H54 (cell line): ENCODE data around the gene ZNF610.
"Not testable (repeated sequence)": the region's sequence is repeated elsewhere in the genome, so short reads cannot be mapped to it uniquely, and the experiment has no call there.

Source experiments
- DNase-seq: peaks from one replicate; pipeline ENCODE4 v3.0.0; 2011; ENCODE audit warnings: low spot score, mixed read lengths; ENCODE audit not compliant: insufficient read length
- FAIRE-seq: peaks from 3 replicates; lab custom pipeline; 2011; peaks lifted over from hg19 to GRCh38; lab: Jason Lieb, UNC
- POLR2A ChIP-seq: IDR thresholded peaks from 2 replicates; pipeline ENCODE4 v1.6.1; 2011; ENCODE audit warnings: low read depth, mild to moderate bottlenecking, low read length

ZNF610 gene

DNA sequence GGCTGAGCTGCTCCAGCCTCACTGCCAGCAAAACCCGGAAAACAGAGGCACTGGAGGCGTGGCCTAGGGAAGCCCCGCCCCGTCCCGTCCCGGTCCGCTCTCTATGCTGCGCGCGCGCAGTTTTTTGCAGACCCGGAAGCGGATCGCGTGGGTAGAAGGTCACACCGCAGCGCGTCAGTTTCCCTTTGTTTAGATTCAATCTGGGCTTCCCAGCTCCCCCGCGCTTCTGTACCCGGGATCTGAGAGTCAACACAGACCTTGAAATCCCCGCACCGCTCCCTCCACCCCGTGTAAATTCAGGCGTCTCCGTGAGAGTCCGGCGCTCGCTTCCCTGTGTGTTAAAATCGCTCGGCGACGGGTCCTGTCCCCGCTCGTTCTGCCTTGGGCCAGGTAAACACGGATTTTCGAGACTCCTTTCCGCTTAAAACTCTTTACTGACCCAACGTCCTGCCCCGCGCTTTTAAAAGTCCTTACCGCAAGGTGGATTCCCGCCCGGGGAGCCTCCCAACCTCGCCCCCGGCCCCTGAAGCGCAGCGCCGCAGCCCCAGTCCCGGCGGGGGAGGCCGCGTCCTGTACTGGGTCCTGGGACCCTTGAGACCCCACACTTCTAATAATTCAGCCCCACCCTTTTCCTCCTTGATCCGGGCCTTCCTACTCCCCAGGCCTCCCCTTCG, at the start of gene ZNF610:
TSS of gene ZNF610 (plus strand) at position 127 of the 674 bp plus-strand sequence. CDS start 12,930 bp downstream, outside the sequence.
- FAIRE-seq (no peak), DNase-seq (peak; percentile 68)
- no peak; the same call in 1 of the 2 replicates for TF ChIP-seq POLR2A

DNA sequence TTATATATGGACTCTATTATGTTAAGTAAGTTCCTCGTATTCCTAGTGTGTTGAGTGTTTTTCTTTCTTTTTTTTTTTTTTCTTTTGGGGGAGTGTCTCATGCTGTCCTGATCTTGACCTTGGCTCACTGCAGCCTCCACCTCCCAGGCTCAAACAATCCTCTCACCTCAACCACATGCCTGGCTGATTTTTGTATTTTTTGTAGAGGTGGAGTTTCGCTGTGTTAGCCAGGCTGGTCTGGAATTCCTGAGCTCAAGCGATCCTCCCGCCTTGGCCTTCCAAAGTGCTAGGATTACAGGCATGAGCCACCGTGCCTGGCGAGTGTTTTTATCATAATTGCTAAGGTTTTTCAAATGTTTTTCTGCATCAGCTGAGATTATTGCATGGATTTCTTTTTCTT, 49.8 kb upstream of the ZNF610 start:
- TF ChIP-seq POLR2A, result no peak
- DNase-seq (no peak), FAIRE-seq (no peak)

DNA sequence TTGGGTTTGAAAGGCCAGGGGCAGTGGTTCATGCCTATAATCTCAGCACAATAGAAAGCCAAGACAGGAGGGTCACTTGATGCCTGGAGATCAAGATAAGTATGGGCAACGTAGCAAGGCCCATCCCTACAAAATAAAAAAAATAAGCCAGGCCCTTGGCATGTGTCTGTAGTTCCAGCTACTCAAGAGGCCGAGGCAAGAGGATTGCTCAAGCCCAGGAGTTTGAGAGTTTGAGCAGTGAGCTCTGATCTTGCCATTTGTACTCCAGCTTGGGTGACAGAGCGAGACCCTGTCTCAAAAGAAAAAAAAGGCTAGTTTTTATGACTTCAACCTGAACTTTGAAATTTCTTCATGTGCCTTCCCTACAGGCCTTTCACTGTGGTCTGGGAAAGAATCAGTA, 44.3 kb upstream of the ZNF610 start:
- TF ChIP-seq POLR2A, result no peak
- DNase-seq (no peak), FAIRE-seq (no peak)

DNA sequence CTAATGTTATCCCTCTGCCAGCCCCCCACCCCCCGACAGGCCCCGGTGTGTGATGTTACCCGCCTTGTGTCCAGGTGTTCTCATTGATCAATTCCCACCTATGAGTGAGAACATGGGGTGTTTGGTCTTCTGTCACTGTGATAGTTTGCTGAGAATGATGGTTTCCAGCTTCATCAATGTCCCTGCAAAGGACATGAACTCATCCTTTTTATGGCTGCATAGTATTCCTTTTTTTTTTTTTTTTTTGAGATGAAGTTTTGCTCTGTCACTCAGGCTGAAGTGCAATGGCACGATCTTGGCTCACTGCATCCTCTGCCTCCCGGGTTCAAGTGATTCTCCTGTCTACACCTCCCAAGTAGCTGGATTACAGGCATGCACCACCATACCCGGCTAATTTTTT, 43.1 kb upstream of the ZNF610 start:
- FAIRE-seq, DNase-seq: not testable (repeated sequence)

DNA sequence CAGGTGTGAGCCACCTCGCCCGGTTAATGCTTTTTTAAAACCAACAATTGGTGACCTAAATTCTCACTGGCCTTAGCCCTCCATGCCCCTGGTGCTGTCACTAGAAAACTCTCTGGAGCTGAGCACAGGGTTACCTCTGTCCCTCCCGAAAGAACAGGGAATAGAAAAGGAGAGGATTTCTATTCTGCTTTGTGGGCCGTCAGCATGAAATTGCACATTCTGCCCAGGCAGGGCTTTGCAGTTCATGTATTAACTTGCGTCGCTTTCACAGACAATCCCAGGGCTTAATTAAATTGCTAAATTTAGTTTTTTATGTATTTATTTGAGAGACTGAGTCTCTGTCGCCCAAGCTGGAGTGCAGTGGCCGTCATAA, 39.7 kb upstream of the ZNF610 start:
- DNase-seq, result no peak
- no peak for FAIRE-seq
- TF ChIP-seq POLR2A, result no peak

DNA sequence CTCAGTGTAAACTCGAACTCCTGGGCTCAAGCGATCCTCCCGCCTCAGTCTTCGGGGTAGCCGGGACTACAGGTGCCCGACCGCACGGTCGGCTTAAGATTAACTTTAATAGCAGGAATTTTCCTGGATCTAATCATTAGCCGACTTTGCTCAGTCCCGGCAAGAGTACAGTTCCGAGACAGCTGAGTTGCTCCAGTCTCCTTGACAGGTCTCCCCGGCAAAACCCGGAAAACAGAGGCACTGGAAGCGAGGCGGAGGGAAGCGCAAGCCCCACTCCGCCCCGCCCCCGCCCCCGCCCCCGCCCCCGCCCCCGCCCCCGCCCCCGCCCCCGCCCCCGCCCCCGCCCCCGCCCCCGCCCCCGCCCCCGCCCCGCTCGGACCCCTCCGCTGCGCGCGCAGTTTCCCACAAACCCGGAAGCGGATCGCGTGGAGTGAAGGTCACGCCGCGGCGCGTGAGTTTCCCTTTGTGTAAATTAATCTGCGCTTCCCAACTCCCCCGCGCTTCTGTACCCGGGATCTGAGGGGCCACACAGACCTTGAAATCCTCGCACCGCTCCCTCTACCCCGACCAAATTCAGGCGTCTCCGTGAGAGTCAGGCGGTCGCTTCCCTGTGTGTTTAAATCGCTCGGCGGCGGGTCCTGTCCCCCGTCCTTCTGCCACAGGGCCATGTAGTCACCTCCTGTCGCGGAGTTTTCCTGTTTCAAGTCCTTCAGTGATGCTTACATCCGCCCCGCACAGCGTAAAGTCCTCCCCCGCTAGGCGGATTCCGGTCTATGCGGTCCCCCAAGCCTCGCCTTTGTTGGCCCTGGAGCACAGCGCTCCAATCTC, 39.1 kb upstream of the ZNF610 start, which contains the start of gene ZNF480:
TSS of gene ZNF480 (plus strand) at position 397 of the 828 bp plus-strand sequence. CDS start 3,244 bp downstream, outside the sequence.
- DNase-seq, result peak; percentile 84

DNA sequence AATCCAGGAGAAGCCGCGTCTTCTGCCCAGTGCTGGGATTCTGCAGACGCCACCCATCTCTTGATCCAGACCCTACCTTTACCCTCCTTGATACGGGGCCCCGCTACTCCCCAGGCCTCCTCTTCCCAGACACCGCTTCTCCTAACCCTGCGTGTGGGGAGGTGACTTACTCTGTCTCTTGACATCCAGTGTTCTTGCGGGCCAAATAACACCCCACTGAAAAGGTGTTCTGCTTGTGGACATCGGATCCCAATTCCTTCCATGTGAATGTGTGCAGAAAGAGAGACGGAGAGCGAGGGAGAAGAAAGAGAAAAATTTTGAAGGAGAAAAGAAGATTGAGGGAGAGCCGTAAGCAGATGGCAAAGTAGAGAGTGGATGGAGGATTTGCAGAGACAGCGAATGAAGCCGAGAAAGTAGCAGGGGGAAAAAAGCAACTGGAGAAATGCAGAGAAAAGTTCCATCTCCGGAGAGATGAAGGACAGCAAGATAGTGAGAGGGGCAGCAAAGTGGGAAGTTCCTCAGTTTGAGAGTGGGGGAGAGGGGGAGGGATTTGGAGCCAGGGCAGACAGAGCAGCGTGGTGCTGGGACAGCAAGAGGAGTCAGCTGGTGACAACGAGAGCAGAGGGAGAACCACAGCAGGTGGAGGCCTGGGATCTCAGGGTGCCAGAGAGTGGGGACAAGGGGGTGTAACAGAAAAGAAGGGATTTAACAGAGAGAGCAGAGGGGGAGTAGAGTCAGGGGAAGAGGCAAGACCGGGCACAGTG, 38.3 kb upstream of the ZNF610 start:
- no peak for DNase-seq
- no peak for FAIRE-seq
- TF ChIP-seq POLR2A, result no peak

More for the DNA sequence above, 39.1 kb upstream of the ZNF610 start, which contains the start of gene ZNF480:
- peak; percentile 54 for TF ChIP-seq POLR2A
- FAIRE-seq, result no peak

DNA sequence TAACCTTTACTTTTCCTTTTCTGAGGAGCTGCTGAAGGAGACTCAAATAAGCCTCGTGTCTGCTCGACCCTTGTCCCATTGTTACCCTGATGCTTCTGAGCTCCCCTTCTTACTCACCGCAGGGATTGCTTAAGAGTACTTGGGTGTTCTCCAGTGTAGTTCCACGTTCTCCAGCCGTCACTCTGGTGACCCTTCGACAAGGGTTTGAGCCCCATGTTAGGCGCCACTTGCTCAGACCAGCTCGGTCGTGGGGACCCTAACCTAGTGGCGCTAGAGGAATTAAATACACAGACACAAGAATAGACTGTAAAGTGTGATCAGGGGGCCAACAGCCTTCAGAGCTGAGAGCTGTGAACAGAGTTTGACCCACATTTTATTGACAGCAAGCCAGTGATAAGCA, 28.8 kb upstream of the ZNF610 start:
- FAIRE-seq (no peak), DNase-seq (no peak)
- TF ChIP-seq POLR2A, result no peak

DNA sequence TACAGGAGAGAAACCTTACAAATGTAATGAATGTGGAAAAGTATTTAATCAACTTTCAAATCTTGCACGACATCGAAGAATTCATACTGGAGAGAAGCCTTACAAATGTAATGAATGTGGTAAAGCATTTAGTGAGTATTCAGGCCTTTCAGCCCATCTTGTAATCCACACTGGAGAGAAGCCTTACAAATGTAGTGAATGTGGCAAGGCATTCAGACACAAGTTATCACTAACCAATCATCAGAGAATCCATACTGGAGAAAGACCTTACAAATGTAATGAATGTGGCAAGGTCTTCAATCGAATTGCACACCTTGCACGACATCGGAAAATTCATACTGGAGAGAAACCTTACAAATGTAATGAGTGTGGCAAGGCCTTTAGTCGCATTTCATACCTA, 13.6 kb upstream of the ZNF610 start:
- FAIRE-seq, result peak; percentile 62
- no peak for TF ChIP-seq POLR2A
- DNase-seq, result no peak

DNA sequence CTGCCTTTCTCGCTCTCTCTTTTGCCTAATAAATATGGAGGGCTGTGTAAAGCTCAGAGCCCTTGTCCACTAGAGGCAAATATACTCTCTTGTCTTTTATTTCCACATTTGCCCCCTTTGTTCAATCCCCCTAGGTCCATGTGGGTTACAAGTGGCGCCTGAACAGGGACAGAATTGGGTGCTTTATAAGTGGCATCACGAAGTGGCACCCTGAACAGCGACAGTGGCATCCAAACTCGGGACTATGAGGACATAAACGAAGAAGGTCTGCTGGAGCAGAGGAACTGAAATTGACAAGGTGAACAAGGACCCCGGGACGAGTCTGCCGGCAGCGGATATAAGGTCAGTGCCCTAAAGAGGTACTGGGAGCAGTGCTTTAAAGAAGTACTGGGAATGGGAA, 4.3 kb upstream of the ZNF610 start:
- no peak for DNase-seq
- FAIRE-seq, result no peak
- no peak for TF ChIP-seq POLR2A

DNA sequence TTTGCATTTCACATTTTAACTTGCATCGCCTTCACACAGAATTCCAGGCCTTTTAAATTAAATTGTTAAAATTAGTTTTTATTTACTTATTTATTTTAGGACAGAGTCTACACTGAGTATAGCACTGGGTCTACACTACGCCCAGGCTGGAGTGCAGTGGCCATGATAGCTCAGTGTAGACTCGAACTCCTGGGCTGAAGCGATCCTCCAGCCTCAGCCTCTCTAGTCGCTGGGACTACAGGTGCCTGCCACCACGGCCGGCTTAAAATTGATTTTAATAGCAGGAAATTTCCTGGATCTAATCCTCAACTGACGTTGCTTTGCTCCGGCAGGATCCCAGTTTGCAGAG, 301 bp upstream of the ZNF610 start:
- DNase-seq (no peak), FAIRE-seq (no peak)
- no peak for TF ChIP-seq POLR2A

DNA sequence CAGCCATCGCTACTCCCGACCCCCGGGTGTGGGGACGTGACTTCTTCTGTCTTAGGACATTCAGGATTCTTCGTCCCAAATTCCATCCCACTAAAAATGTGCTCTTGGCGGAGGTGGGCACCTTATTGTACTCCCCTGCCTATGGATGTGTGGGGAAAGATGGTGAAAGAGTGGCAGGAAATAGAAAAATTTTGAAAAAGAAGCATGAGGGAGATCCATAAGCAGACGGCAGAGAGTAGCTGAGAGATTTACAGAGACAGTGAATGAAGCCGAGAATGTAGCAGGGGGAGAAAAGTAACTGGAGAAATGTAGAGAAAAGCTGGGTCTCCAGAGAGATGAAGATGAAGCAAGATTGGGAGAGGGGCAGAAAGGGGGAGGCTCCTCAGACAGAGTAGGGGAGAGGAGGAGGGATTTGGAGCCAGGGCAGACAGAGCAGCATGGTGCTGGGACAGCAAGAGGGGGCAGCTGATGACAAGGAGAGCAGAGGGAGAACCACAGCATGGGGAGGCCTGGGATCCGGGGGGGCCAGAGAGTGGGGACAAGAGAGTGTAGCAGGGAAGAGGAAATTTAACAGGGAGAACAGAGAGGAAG, 843 bp downstream of the ZNF610 start:
- DNase-seq (no peak), FAIRE-seq (no peak)
- TF ChIP-seq POLR2A, result no peak

DNA sequence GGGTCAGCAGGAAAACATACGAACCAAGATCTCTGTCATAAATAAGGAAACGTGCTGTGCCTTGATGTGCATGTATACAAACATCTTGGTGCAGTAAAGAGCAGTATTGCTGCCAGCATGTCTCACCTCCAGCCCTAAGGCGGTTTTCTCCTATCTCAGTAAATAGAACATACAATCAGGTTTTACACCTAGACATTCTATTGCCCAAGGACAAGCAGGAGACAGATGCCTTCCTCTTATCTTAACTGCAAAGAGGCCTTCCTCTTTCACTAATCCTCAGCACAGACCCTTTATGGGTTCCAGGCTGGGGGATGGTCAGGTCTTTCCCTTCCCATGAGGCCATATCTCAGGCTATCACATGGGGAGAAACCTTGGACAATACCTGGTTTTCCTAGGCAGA, 3.0 kb downstream of the ZNF610 start:
- not testable (repeated sequence) for FAIRE-seq, DNase-seq

DNA sequence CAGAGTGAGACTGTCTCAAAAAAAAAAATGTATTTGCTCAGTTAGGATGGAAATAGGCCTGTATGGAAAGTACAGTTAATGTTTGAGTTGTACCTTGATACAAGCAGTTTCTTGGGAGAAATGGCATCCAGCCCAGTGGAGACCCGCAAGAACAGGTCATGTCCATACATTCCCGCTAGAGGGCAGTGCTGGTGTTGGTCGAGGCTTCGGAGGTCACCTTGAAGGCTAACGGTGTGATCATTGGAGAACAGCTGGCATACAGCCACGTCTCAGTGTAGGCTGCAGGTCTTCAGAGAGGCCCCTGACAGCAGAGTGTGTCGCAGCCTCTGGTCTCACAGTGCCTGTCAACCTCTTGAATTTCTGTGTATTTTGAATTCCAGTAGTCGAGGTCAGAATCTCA, 7.5 kb downstream of the ZNF610 start:
- DNase-seq (peak; percentile 47), FAIRE-seq (peak; percentile 58)
- TF ChIP-seq POLR2A, result no peak
